Panc1 (cell line): Measurements from ENCODE around the gene EEA1. TPM values are rescaled to one million over a fixed set of nuclear protein-coding genes. Genes with fewer than 3 reads are reported as not detected.

ENCODE experiments used
- ATAC-seq: fragments of 200-7000 bp; cut with Tn5 transposase; 2 replicates; pipeline ENCODE4 v1.9.1; 2020; ENCODE audit warnings: mild to moderate bottlenecking, moderate library complexity
- BruUV-seq: library from RNA; stranded (reverse); fragments of 400-500 nt; replicated peaks from 2 replicates; lab custom pipeline; 2021; lab: Mats Ljungman, UMichigan
- CTCF ChIA-PET: fragments of 300-600 bp; sonication (Branson Sonifier 250); formaldehyde crosslinking; loops from one replicate; lab custom pipeline; 2022; ENCODE audit warnings: antibody characterized with exemption; lab: Charles Lee
- POLR2A ChIA-PET: fragments of 300-600 bp; sonication (Branson Sonifier 250); formaldehyde crosslinking; loops from one replicate; lab custom pipeline; 2022; ENCODE audit warnings: antibody characterized with exemption; lab: Charles Lee
- DNase-seq: peaks from one replicate; pipeline ENCODE4 v3.0.0-alpha.2; 2010; ENCODE audit warnings: low read depth, low spot score
- H3K27ac ChIP-seq: 2 replicates; pipeline ENCODE4 v1.5.1; 2011; ENCODE audit warnings: mild to moderate bottlenecking, low read length, inconsistent platforms
- H3K27me3 ChIP-seq: fragments of 200-500 bp; sonication (Bioruptor generic); 2 replicates; pipeline ENCODE4 v1.6.0; 2014; ENCODE audit warnings: low read length, inconsistent platforms; ENCODE audit not compliant: control insufficient read depth, insufficient read depth
- H3K36me3 ChIP-seq: fragments of 200-500 bp; sonication (Bioruptor generic); 2 replicates; pipeline ENCODE4 v1.5.1; 2014; ENCODE audit warnings: inconsistent platforms, mild to moderate bottlenecking, low read length, moderate library complexity; ENCODE audit not compliant: control insufficient read depth, insufficient read depth
- H3K4me1 ChIP-seq: 2 replicates; pipeline ENCODE4 v1.5.1; 2011; ENCODE audit warnings: inconsistent platforms, mild to moderate bottlenecking, low read length, moderate library complexity; ENCODE audit not compliant: control insufficient read depth, insufficient read depth
- H3K4me3 ChIP-seq, 2 experiments: 2 replicates each; pipeline ENCODE4 v1.5.1; 2011 to 2012; ENCODE audit warnings: low read depth in 2 of 2, low read length in 2 of 2, mild to moderate bottlenecking in 2 of 2, inconsistent platforms in 1 of 2, moderate library complexity in 1 of 2
- H3K9me3 ChIP-seq: fragments of 200-500 bp; sonication (Bioruptor generic); 2 replicates; pipeline ENCODE4 v1.5.1; 2014; ENCODE audit warnings: low read depth, mild to moderate bottlenecking, inconsistent platforms, low read length, moderate library complexity; ENCODE audit not compliant: control insufficient read depth, insufficient read depth
- CTCF ChIP-seq: fragments of 450-650 bp; IDR thresholded peaks from 2 replicates; pipeline ENCODE4 v1.5.1; 2017; ENCODE audit warnings: mild to moderate bottlenecking
- POLR2AphosphoS5 ChIP-seq: IDR thresholded peaks from 2 replicates; pipeline ENCODE4 v1.6.1; 2012; ENCODE audit warnings: mild to moderate bottlenecking, low read depth, low read length, moderate library complexity
- REST ChIP-seq, 2 experiments: IDR thresholded peaks; 2 replicates each; pipeline ENCODE4 v1.6.1; 2011 to 2012; ENCODE audit warnings: low read depth in 2 of 2, control low read depth in 1 of 2, low read length in 1 of 2, mild to moderate bottlenecking in 1 of 2, moderate library complexity in 1 of 2; ENCODE audit not compliant: insufficient read depth in 1 of 2
- SIN3A ChIP-seq: IDR thresholded peaks from 2 replicates; pipeline ENCODE4 v1.6.1; 2012; ENCODE audit warnings: low read depth, mild to moderate bottlenecking, low read length, moderate library complexity, borderline replicate concordance; ENCODE audit not compliant: insufficient read depth
- TCF7L2 ChIP-seq: IDR thresholded peaks from 2 replicates; pipeline ENCODE4 v1.6.1; 2011; ENCODE audit warnings: mild to moderate bottlenecking, low read depth, low read length, inconsistent platforms
- in situ Hi-C: cut with HindIII; loops from 2 replicates; pipeline ENCODE4 v1.10.0; 2016; ENCODE audit warnings: low sequenced_read_pairs, low pct_unique_long_range_greater_than_20kb
- intact Hi-C: fragments of 100-400 bp; cut with micrococcal nuclease; formaldehyde crosslinking; loops from one replicate; pipeline ENCODE4 v1.10.0; 2022; ENCODE audit not compliant: unreplicated experiment
- total RNA-seq: library from RNA; stranded (reverse); gene quantifications from one replicate; pipeline ENCODE4 v1.2.1, GENCODE V29; 2021; ENCODE audit not compliant: unreplicated experiment

The EEA1 gene
- total RNA-seq, 1 experiment from 2014 or later = 15.1 TPM

- H3K27ac ChIP-seq = no peak overlapping the region
- intact Hi-C loops = no loop called here
- ATAC-seq (no peak), DNase-seq (no peak)
- CTCF ChIA-PET = no interaction called here
- H3K4me1 ChIP-seq = no peaks in the 10 kb centered on the region
- BruUV-seq = no TSS peak
- no peak overlapping the region for H3K4me3 ChIP-seq
- in situ Hi-C loops = no loop called here
- POLR2A ChIA-PET = no interaction called here
- TF ChIP-seq TCF7L2 = no peak
- TF ChIP-seq REST (IDR thresholded peaks at IDR 0.05; ENCODE audit: insufficient read depth in 1 of 2, low read depth in 2 of 2, low read length in 1 of 2) = no peak
- TF ChIP-seq CTCF = no peak
- no peak for TF ChIP-seq POLR2AphosphoS5
- no peaks in the 10 kb centered on the region for H3K9me3 ChIP-seq
- 0 out of 2 replicates have a peak, but pooled peaks cover 2% of the 10 kb centered on the region for H3K27me3 ChIP-seq
- H3K36me3 ChIP-seq = no peaks in the 10 kb centered on the region
Observed at GRCh38 chr12:92733661-92734060, 195.4 kb downstream of the EEA1 start.

- H3K4me1 ChIP-seq = no peaks in the 10 kb centered on the region
- DNase-seq = no peak
- BruUV-seq = no TSS peak
- intact Hi-C loops (no loop called here), in situ Hi-C loops (no loop called here)
- ChIA-PET CTCF (no interaction called here), POLR2A (no interaction called here)
- TF ChIP-seq SIN3A (no peak), REST (IDR thresholded peaks at IDR 0.05; ENCODE audit: insufficient read depth in 1 of 2, low read depth in 2 of 2, low read length in 1 of 2) (no peak), TCF7L2 (no peak), CTCF (no peak), POLR2AphosphoS5 (no peak)
- H3K36me3 ChIP-seq = no peaks in the 10 kb centered on the region
- H3K27ac ChIP-seq = no peak overlapping the region
- ATAC-seq = no peak
- no peaks in the 10 kb centered on the region for H3K9me3 ChIP-seq
- H3K4me3 ChIP-seq = no peak overlapping the region
- H3K27me3 ChIP-seq = 0 out of 2 replicates have a peak, but pooled peaks cover 2% of the 10 kb centered on the region
Observed at GRCh38 chr12:92733181-92733580, 195.9 kb downstream of the EEA1 start.
